Muscle of leg (tissue), 11 donors: Measurements from ENCODE around the gene DEFB123. TPM values are rescaled to one million over a fixed set of nuclear protein-coding genes. Genes with fewer than 3 reads are reported as not detected.

Experiments
- DNase-seq: peaks from one replicate; pipeline ENCODE4 v3.0.0; 2013
- H3K27ac ChIP-seq: one replicate; pipeline ENCODE4 v1.5.1; 2013; ENCODE audit warnings: mild to moderate bottlenecking, low read length, control low read depth
- H3K27me3 ChIP-seq: one replicate; pipeline ENCODE4 v1.6.1; 2013; ENCODE audit warnings: low read length; ENCODE audit not compliant: control insufficient read depth, insufficient read depth
- H3K36me3 ChIP-seq: one replicate; pipeline ENCODE4 v1.6.1; 2013; ENCODE audit warnings: low read length; ENCODE audit not compliant: control insufficient read depth, insufficient read depth
- H3K4me1 ChIP-seq: one replicate; pipeline ENCODE4 v1.6.1; 2013; ENCODE audit warnings: low read length; ENCODE audit not compliant: control insufficient read depth, insufficient read depth
- H3K4me3 ChIP-seq: one replicate; pipeline ENCODE4 v1.5.1; 2013; ENCODE audit warnings: low read length, control low read depth
- H3K9me3 ChIP-seq: replicated peaks from 2 replicates; pipeline ENCODE4 v1.6.1; 2013; ENCODE audit warnings: low read depth, low read length; ENCODE audit not compliant: control insufficient read depth
- WGBS: methylation state at CpG from one replicate; pipeline ENCODE4 v1.1.5; 2013; ENCODE audit warnings: missing lambda C conversion rate; ENCODE audit not compliant: insufficient coverage; 5-methylcytosine and 5-hydroxymethylcytosine counted together
- polyA plus RNA-seq, 8 donors: library from polyadenylated mRNA; unstranded; fragments of 120-200 nt; gene quantifications; one replicate each; pipeline versions ENCODE4 v1.2.1 to v1.2.3, GENCODE V29; 2013; ENCODE audit warnings: inconsistent platforms in 1 of 8, low replicate concordance in 1 of 8; ENCODE audit not compliant: insufficient read length in 8 of 8, insufficient read depth in 1 of 8
- total RNA-seq: library from RNA; stranded (reverse); fragments of 120-200 nt; gene quantifications from one replicate; pipeline ENCODE4 v1.2.4, GENCODE V29; 2013

Gene DEFB123
- total and polyA plus RNA-seq, 9 donors: not detected

GRCh38 chr20:31489152-31489551 is 48.7 kb downstream of the DEFB123 start:
- DNase-seq: no peak
- WGBS: 60% methylated on average over 2 of the region's 3 CpGs
- peaks cover 16% of the 10 kb centered on the region for H3K4me1 ChIP-seq
- no peak overlapping the region for H3K4me3 ChIP-seq
- peaks cover 11% of the 10 kb centered on the region for H3K27me3 ChIP-seq
- H3K9me3 ChIP-seq: no peaks in the 10 kb centered on the region
- H3K27ac ChIP-seq: peak overlapping the region; percentile 42
- H3K36me3 ChIP-seq: no peaks in the 10 kb centered on the region

GRCh38 chr20:31490752-31491151 is 50.3 kb downstream of the DEFB123 start:
- Histone ChIP-seq H3K9me3 (no peaks in the 10 kb centered on the region), H3K4me3 (no peak overlapping the region), H3K27ac (no peak overlapping the region), H3K27me3 (peaks cover 3% of the 10 kb centered on the region), H3K36me3 (no peaks in the 10 kb centered on the region), H3K4me1 (peaks cover 8% of the 10 kb centered on the region)
- 71% methylated on average over 1 of the region's 3 CpGs for WGBS
- DNase-seq: no peak

- Histone ChIP-seq H3K27ac (no peak overlapping the region), H3K9me3 (no peaks in the 10 kb centered on the region), H3K36me3 (no peaks in the 10 kb centered on the region)
Observed at GRCh38 chr20:31494131-31494530, 53.7 kb downstream of the DEFB123 start.

GRCh38 chr20:31496761-31497295 is 56.4 kb downstream of the DEFB123 start:
- Histone ChIP-seq H3K9me3 (no peaks in the 10 kb centered on the region), H3K4me3 (no peak overlapping the region), H3K4me1 (peaks cover 21% of the 10 kb centered on the region), H3K36me3 (no peaks in the 10 kb centered on the region), H3K27ac (peak overlapping the region; percentile 90), H3K27me3 (no peaks in the 10 kb centered on the region)
- 30% methylated on average over 12 of the region's 15 CpGs for WGBS
- DNase-seq: peak; percentile 98

More at GRCh38 chr20:31494131-31494530, 53.7 kb downstream of the DEFB123 start:
- no CpG with 5 or more reads among the region's 2 CpGs for WGBS
- Histone ChIP-seq H3K27me3 (no peaks in the 10 kb centered on the region), H3K4me1 (peaks cover 21% of the 10 kb centered on the region), H3K4me3 (no peak overlapping the region)
- no peak for DNase-seq

GRCh38 chr20:31497838-31498540 is 57.6 kb downstream of the DEFB123 start:
- H3K4me1 ChIP-seq: peaks cover 23% of the 10 kb centered on the region
- no peaks in the 10 kb centered on the region for H3K9me3 ChIP-seq
- WGBS: 26% methylated on average over 5 of the region's 6 CpGs
- no peak overlapping the region for H3K4me3 ChIP-seq
- H3K36me3 ChIP-seq: no peaks in the 10 kb centered on the region
- DNase-seq: peak; percentile 58
- peak overlapping the region; percentile 42 for H3K27ac ChIP-seq
- no peaks in the 10 kb centered on the region for H3K27me3 ChIP-seq

Other genes with a start within 250 kb of the DEFB123 start
- gene DEFB115, start 183.0 kb upstream of the DEFB123 start, total RNA-seq: not detected
- not detected for gene DEFB115, start 183.0 kb upstream of the DEFB123 start, polyA plus RNA-seq
- not detected for gene DEFB116, start 132.0 kb upstream of the DEFB123 start, total RNA-seq
- 1 to 10 TPM in 1 of 8 donors, not detected in 7; 1.0 TPM for gene DEFB116, start 132.0 kb upstream of the DEFB123 start, polyA plus RNA-seq
- not detected for gene DEFB118, start 72.0 kb upstream of the DEFB123 start, total RNA-seq
- gene DEFB118, start 72.0 kb upstream of the DEFB123 start, polyA plus RNA-seq: not detected
- gene DEFB119, start 50.0 kb upstream of the DEFB123 start, total RNA-seq: not detected
- gene DEFB119, start 50.0 kb upstream of the DEFB123 start, polyA plus RNA-seq: not detected
- gene DEFB121, start 34.4 kb upstream of the DEFB123 start, total RNA-seq: not detected
- not detected for gene DEFB121, start 34.4 kb upstream of the DEFB123 start, polyA plus RNA-seq
- gene DEFB124, start 34.5 kb downstream of the DEFB123 start, total RNA-seq: 0.62 TPM
- gene DEFB124, start 34.5 kb downstream of the DEFB123 start, polyA plus RNA-seq: 1 to 10 TPM in 4 of 8 donors, under 1 TPM in 3, not detected in 1; 0.41 to 1.7 (median 1.4) TPM
- gene REM1, start 34.7 kb downstream of the DEFB123 start, total RNA-seq: 9.6 TPM
- 1 to 10 TPM; 3.6 to 8.5 (median 5.6) TPM for gene REM1, start 34.7 kb downstream of the DEFB123 start, polyA plus RNA-seq
- gene HM13, start 73.8 kb downstream of the DEFB123 start, total RNA-seq: 26.4 TPM
- gene HM13, start 73.8 kb downstream of the DEFB123 start, polyA plus RNA-seq: 100 to 1,000 TPM in 2 of 8 donors, 10 to 100 TPM in 6; 74.5 to 105 (median 78.8) TPM
- 79.2 TPM for gene ID1, start 164.7 kb downstream of the DEFB123 start, total RNA-seq
- 10 to 100 TPM; 21.2 to 51.1 (median 36.0) TPM for gene ID1, start 164.7 kb downstream of the DEFB123 start, polyA plus RNA-seq
- 11.4 TPM for gene COX4I2, start 197.3 kb downstream of the DEFB123 start, total RNA-seq
- 10 to 100 TPM in 3 of 8 donors, 1 to 10 TPM in 5; 7.0 to 12.5 (median 8.5) TPM for gene COX4I2, start 197.3 kb downstream of the DEFB123 start, polyA plus RNA-seq